Ovary (tissue), 10 donors: Measurements from ENCODE around the gene DNAJC7. TPM values are rescaled to one million over a fixed set of nuclear protein-coding genes. Genes with fewer than 3 reads are reported as not detected.
A peak's percentile ranks its signal among the peaks of the same experiment; 100 is the strongest.

Experiments
- DNase-seq, 5 donors: peaks; one replicate each; pipeline ENCODE4 v3.0.0-alpha.2; 2019 to 2020
- H3K27ac ChIP-seq, 2 donors: fragments of 200-600 bp; one replicate each; pipeline versions ENCODE4 v1.5.1 to v1.8.0; 2019 to 2022
- H3K27me3 ChIP-seq: fragments of 200-600 bp; one replicate; pipeline ENCODE4 v1.8.0; 2022
- H3K36me3 ChIP-seq: fragments of 200-600 bp; sonication (generic); one replicate; pipeline ENCODE4 v1.5.1; 2019
- H3K4me1 ChIP-seq: one replicate; pipeline ENCODE4 v1.8.1; 2013; ENCODE audit warnings: mild to moderate bottlenecking, moderate library complexity; ENCODE audit not compliant: insufficient read depth
- H3K4me3 ChIP-seq: fragments of 200-600 bp; sonication (generic); one replicate; pipeline ENCODE4 v1.5.1; 2017
- H3K9me3 ChIP-seq, 2 donors: fragments of 200-600 bp in 1 of 2; sonication (generic) in 1 of 2; one replicate each; pipeline versions ENCODE4 v1.5.1 to v1.8.1; 2013 to 2019; ENCODE audit warnings: mild to moderate bottlenecking in 1 of 2, moderate library complexity in 1 of 2
- CTCF ChIP-seq, 3 donors: fragments of 450-650 bp in 2 of 3; fragments of 200-600 bp in 1 of 3; IDR thresholded peaks; one replicate each; pipeline versions ENCODE4 v1.5.1 to v1.8.0; 2016 to 2022; ENCODE audit warnings: antibody characterized with exemption in 3 of 3, mild to moderate bottlenecking in 1 of 3
- EP300 ChIP-seq: sonication (generic); formaldehyde crosslinking; IDR thresholded peaks from one replicate; pipeline ENCODE4 v1.6.1; 2017; ENCODE audit warnings: antibody characterized with exemption
- POLR2A ChIP-seq: fragments of 450-650 bp; IDR thresholded peaks from one replicate; pipeline ENCODE4 v1.6.1; 2017; ENCODE audit warnings: antibody characterized with exemption, mild to moderate bottlenecking, moderate library complexity
- WGBS, 3 donors: extraction: QIAGEN DNeasy Blood & Tissue Kit in 1 of 3; methylation state at CpG; one replicate each; pipeline versions ENCODE4 v1.1.5 to v1.1.7; 2013 to 2017; 5-methylcytosine and 5-hydroxymethylcytosine counted together
- intact Hi-C, 4 donors: fragments of 100-400 bp; cut with DNase I; formaldehyde crosslinking; loops; one replicate each; pipeline versions ENCODE4 v1.11.0 to v1.15.1; 2022 to 2023
- long read RNA-seq, 3 donors: library from polyadenylated mRNA in 2 of 3; unstranded in 2 of 3; transcript quantifications; one replicate each; pipeline ENCODE4 v2.0.0 and lab custom pipeline, GENCODE V29; 2021 to 2026
- polyA plus RNA-seq, 2 donors: library from polyadenylated mRNA; stranded (reverse); fragments of 200-250 nt in 1 of 2; fragments of 350-450 nt in 1 of 2; fragmentation: Illumina TruSeq in 1 of 2; extraction: RNeasy Lipid Tissue Mini Kit (QIAGEN cat#74804) in 1 of 2; gene quantifications; one replicate each; pipeline ENCODE4 v1.2.3, GENCODE V29; 2013 to 2014
- total RNA-seq, 7 donors: library from RNA; depleted of rRNA in 2 of 7; stranded (reverse); fragments of >200 nt in 2 of 7; fragmentation: NEBNext Ultra II Directional in 3 of 7; extraction: Animal tissue kit (Norgen Biotek cat#: 25700) in 3 of 7; gene quantifications; one replicate each; pipeline versions ENCODE4 v1.1.0 to v1.2.4, GENCODE V29; 2016 to 2023
- donor health status: DM: no; HTN: no; CAD: no; lungs with moderate emphysema.
- donor health status: DM: no; HTN: no; CAD: no.
- donor health status: Bipolar disorder and iron deficiency.
- donor health status: DM: yes; HTN: yes; CAD: no.
- donor health status: DM: no; HTN: no; CAD: no.
- donor health status: DM: yes; HTN: yes; CAD: no.

Gene DNAJC7
- total RNA-seq: 10 to 100 TPM; 37.7 to 92.4 (median 70.1) TPM
- polyA plus RNA-seq: 100 to 1,000 TPM in 1 of 2 donors, 10 to 100 TPM in 1; 61.1 to 102 TPM
- long read RNA-seq, donor 1, transcript DNAJC7-203 (14 exons, 2,022 nt): major isoform, 93 of 216 reads
- long read RNA-seq, donor 1, partial matches to known transcripts: 71 of 216 reads
- long read RNA-seq, donor 1, other reads (novel, unspliced or antisense): 50 of 216 reads
- long read RNA-seq, donor 2, transcript DNAJC7-217 (1 exons, 1,762 nt): minor isoform, 10 of 104 reads
- long read RNA-seq, donor 2, transcript DNAJC7-203 (14 exons, 2,022 nt): major isoform, 27 of 104 reads
- long read RNA-seq, donor 2, partial matches to known transcripts: 66 of 104 reads
- long read RNA-seq, donor 2, other reads (novel, unspliced or antisense): 0 of 104 reads
- long read RNA-seq, donor 3, transcript DNAJC7-203 (14 exons, 2,022 nt): major isoform, 32 of 64 reads
- long read RNA-seq, donor 3, partial matches to known transcripts: 5 of 64 reads
- long read RNA-seq, donor 3, other reads (novel, unspliced or antisense): 27 of 64 reads

- peak; percentile 88 to 94 (median 90) for DNase-seq
- 0 to 1% (median 1%) methylated on average over 34 to 70 of the region's 70 CpGs for WGBS, 3 donors
- TF ChIP-seq CTCF (IDR thresholded peaks at IDR 0.05): peak in 1 of 3 donors; percentile 20
- TF ChIP-seq EP300: no peak
- TF ChIP-seq POLR2A: peak; percentile 60
- no peaks in the 10 kb centered on the region for H3K9me3 ChIP-seq
- intact Hi-C loops: loop anchor here in 1 of 4 donors (5.0 kb wide), 1 partner anchor 50 kb away; the partner anchor contains the start of gene CNP
- peaks cover 13% of the 10 kb centered on the region for H3K4me1 ChIP-seq
- H3K27ac ChIP-seq: peak within 1 kb of the TSS; percentile 76 to 78
- no peaks in the 10 kb centered on the region for H3K27me3 ChIP-seq
- H3K4me3 ChIP-seq: peak within 1 kb of the TSS; percentile 61
- no peaks in the 10 kb centered on the region for H3K36me3 ChIP-seq
These were observed at the start of gene DNAJC7 for GRCh38 chr17:42016941-42017865. Gene DNAJC7, minus strand, starts transcription at chr17:42017439. Its CDS starts 23 bp downstream, at chr17:42017416.

- H3K27me3 ChIP-seq: no peaks in the 10 kb centered on the region
- TF ChIP-seq CTCF (IDR thresholded peaks at IDR 0.05) (no peak), POLR2A (no peak), EP300 (no peak)
- WGBS, 3 donors: 73 to 83% (median 79%) methylated on average over 2 of the region's 2 CpGs
- H3K27ac ChIP-seq: no peak overlapping the region
- H3K36me3 ChIP-seq: no peaks in the 10 kb centered on the region
- H3K4me3 ChIP-seq: no peak overlapping the region
- H3K4me1 ChIP-seq: no peaks in the 10 kb centered on the region
- DNase-seq: no peak
- intact Hi-C loops: loop anchor here (5.0 to 10.0 kb wide), 4 partner anchors 37 to 52 kb away; partner anchors contain the start of gene DHX58 (in 2 of the 4)
- no peaks in the 10 kb centered on the region for H3K9me3 ChIP-seq
These were observed 48.0 kb upstream of the DNAJC7 start for GRCh38 chr17:42065201-42065600.

GRCh38 chr17:42062681-42063080 is 45.4 kb upstream of the DNAJC7 start:
- TF ChIP-seq EP300: no peak
- TF ChIP-seq CTCF (IDR thresholded peaks at IDR 0.05): no peak
- TF ChIP-seq POLR2A: no peak
- no peak overlapping the region for H3K4me3 ChIP-seq
- no peak overlapping the region for H3K27ac ChIP-seq
- WGBS, 3 donors: 77 to 84% (median 77%) methylated on average over 14 of the region's 14 CpGs
- H3K9me3 ChIP-seq: no peaks in the 10 kb centered on the region
- H3K27me3 ChIP-seq: no peaks in the 10 kb centered on the region
- H3K4me1 ChIP-seq: no peaks in the 10 kb centered on the region
- DNase-seq: no peak
- intact Hi-C loops: loop anchor here in 1 of 4 donors (5.0 to 10.0 kb wide), 2 partner anchors 52 to 1515 kb away; partner anchors contain the start of gene DHX58
- no peaks in the 10 kb centered on the region for H3K36me3 ChIP-seq
